Measurements from ENCODE around the gene ZDHHC14. TPM values are rescaled to one million over a fixed set of nuclear protein-coding genes. Genes with fewer than 3 reads are reported as not detected.

Gene ZDHHC14
- total RNA-seq, 4 donors from 2014 or later: 11.4 to 20.8 (median 15.6) TPM

- TF ChIP-seq POLR2A (IDR thresholded peaks at IDR 0.05) (no peak), EP300 (IDR thresholded peaks at IDR 0.05) (no peak)
- TF ChIP-seq, protein P1, sequence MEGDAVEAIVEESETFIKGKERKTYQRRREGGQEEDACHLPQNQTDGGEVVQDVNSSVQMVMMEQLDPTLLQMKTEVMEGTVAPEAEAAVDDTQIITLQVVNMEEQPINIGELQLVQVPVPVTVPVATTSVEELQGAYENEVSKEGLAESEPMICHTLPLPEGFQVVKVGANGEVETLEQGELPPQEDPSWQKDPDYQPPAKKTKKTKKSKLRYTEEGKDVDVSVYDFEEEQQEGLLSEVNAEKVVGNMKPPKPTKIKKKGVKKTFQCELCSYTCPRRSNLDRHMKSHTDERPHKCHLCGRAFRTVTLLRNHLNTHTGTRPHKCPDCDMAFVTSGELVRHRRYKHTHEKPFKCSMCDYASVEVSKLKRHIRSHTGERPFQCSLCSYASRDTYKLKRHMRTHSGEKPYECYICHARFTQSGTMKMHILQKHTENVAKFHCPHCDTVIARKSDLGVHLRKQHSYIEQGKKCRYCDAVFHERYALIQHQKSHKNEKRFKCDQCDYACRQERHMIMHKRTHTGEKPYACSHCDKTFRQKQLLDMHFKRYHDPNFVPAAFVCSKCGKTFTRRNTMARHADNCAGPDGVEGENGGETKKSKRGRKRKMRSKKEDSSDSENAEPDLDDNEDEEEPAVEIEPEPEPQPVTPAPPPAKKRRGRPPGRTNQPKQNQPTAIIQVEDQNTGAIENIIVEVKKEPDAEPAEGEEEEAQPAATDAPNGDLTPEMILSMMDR (IDR thresholded peaks at IDR 0.05): no peak
- H3K36me3 ChIP-seq: no peaks in the 10 kb centered on the region
- no peak for DNase-seq (ENCODE audit: low spot score in 2 of 2)
- no peaks in the 10 kb centered on the region for H3K9me3 ChIP-seq
- no peak overlapping the region for H3K27ac ChIP-seq
- 92 to 95% methylated on average over 9 of the region's 9 CpGs for WGBS, 2 donors
- H3K4me1 ChIP-seq: no peaks in the 10 kb centered on the region
- no peak overlapping the region for H3K4me3 ChIP-seq
- H3K27me3 ChIP-seq: no peaks in the 10 kb centered on the region
These were observed 135.5 kb downstream of the ZDHHC14 start for GRCh38 chr6:157516319-157517026.

DNA sequence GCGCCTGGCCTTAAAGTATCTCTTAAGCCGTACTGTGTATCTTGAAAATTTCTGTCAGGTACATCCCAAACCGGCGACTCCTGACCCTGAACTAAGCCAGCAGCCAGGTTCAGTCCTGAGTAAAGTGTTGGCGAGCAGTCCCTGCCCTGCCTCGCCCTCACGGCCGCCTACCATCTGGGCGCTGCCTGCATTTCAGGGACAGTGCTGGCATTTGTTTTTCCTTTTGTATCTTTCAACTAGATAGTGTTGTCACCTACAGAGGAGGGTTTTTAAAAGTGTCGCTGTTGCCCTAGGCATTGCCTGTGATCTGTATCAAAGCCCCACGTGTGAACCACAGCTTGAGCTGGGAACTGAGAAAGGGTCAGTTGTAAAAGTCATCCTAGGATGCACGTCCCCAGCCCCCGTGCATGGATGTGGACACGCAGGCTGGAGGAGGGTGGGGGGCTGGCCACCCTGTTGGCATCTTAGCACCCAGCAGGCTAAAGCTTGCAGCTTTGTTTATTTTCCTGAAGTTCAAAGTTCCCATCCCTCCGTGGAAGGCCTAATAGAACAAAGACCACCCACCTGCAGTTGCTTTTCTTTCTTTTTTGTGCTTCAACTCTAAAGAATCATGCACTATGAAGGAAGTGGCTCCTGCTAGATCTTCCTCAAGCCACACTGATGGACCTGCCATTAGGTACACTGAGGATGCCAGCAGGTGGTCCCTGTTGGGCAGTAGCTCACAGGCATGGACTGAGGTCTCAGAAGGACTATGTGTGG, 136.8 kb downstream of the ZDHHC14 start:
- Histone ChIP-seq H3K9me3 (no peaks in the 10 kb centered on the region), H3K4me1 (no peaks in the 10 kb centered on the region), H3K27ac (no peak overlapping the region), H3K27me3 (no peaks in the 10 kb centered on the region), H3K36me3 (no peaks in the 10 kb centered on the region), H3K4me3 (no peak overlapping the region)
- 79 to 83% methylated on average over 15 of the region's 15 CpGs for WGBS, 2 donors
- TF ChIP-seq POLR2A (IDR thresholded peaks at IDR 0.05): no peak
- TF ChIP-seq, protein P1 (IDR thresholded peaks at IDR 0.05): no peak
- TF ChIP-seq EP300 (IDR thresholded peaks at IDR 0.05): no peak
- no peak for DNase-seq (ENCODE audit: low spot score in 2 of 2)

DNA sequence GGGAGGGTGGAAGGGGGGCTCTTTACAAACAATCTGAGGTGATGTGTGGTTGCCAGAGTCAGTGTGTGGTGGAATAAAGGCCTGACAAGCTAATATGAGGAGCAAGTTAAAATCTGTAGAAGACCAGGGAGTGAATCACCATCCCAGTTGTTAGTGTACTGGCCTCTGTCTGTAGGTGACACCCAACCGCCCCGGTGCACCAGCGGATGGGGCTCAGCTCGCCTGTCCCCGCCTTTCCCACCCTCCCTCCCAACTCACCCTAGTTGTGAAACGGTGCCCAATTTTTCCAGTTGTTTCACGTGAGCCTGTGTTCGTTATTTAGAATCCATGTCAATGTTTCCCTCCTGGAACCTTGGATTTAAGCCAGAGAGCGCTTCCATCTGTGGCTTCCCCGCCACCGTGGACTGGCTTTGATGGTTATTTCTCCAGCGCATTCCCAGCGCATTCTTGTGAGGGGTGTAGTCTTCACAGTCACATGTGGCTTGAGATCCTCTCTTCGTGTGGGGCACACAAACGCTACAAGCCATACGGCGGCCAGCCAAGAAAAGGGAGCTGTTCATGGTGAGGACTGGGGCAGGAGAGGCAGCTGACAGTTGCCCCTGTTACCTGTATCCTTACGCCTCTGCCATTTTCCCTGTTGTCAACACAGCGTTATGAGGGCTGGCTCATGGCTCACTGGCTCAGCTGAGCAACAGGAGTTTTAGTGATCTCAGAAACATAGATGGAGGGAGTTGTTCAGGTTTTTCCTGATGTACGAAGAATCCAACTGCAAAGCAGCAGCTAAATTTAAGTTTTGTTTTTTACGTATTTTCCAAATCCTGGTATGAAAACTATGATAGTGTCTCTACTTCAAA, 137.6 kb downstream of the ZDHHC14 start:
- no peak for DNase-seq (ENCODE audit: low spot score in 2 of 2)
- Histone ChIP-seq H3K4me1 (no peaks in the 10 kb centered on the region), H3K9me3 (no peaks in the 10 kb centered on the region), H3K36me3 (no peaks in the 10 kb centered on the region), H3K27ac (peak overlapping the region in 1 of 4 donors; percentile 2), H3K27me3 (no peaks in the 10 kb centered on the region), H3K4me3 (no peak overlapping the region)
- TF ChIP-seq POLR2A (IDR thresholded peaks at IDR 0.05) (peak in 1 of 2 donors; percentile 14), EP300 (IDR thresholded peaks at IDR 0.05) (peak in 1 of 2 donors; percentile 21)
- TF ChIP-seq, protein P1 (IDR thresholded peaks at IDR 0.05): no peak
- 79 to 85% methylated on average over 21 of the region's 21 CpGs for WGBS, 2 donors

DNA sequence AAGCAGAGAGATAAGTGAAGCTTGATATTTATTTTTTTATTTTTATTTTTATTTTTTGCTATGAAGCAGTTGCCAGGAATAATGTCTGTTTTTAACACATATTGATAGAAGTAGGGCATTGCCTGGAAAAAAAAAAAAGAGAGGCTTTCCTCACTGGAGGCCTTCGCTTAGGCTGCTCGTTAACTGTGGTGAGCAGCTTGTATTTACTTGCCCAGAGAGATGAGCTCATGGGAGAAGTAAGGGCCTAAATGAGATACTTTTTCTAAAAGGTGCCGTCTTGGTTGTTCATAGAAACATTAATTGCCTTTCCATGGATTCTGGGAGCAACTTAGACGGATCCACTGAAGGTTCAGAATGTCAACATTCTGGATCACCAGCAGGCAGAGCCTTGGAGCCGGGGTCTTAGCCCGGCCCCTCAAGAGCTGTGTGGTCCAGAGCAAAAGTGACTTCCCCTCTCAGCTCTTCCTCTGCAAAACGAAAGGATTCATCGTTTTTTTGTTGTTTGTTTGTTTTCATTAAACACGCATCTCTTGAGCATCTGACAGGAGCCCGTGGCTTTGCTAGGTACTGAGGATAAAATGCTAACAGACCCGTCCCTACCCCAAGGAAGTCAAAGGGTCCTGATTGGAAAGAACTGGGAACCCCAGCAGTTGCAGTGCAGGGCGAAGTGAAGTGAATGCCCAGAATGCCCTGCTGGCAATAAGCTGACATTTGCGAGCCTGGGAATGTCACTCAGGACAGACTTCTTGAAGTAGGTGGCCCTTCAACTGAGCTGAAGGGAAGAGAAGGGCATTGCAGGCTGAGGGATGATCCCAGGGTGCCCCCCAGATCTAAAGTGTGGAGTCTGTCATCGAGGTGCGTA, 138.5 kb downstream of the ZDHHC14 start:
- no peak for TF ChIP-seq POLR2A (IDR thresholded peaks at IDR 0.05)
- TF ChIP-seq EP300 (IDR thresholded peaks at IDR 0.05): no peak
- TF ChIP-seq, protein P1 (IDR thresholded peaks at IDR 0.05): no peak
- H3K36me3 ChIP-seq: no peaks in the 10 kb centered on the region
- H3K27ac ChIP-seq: no peak overlapping the region
- H3K9me3 ChIP-seq: no peaks in the 10 kb centered on the region
- no peaks in the 10 kb centered on the region for H3K27me3 ChIP-seq
- no peak for DNase-seq (ENCODE audit: low spot score in 2 of 2)
- no peak overlapping the region for H3K4me3 ChIP-seq
- WGBS, 2 donors: 83 to 84% methylated on average over 15 of the region's 15 CpGs
- no peaks in the 10 kb centered on the region for H3K4me1 ChIP-seq
